Panc1 (cell line): ENCODE results near the gene TMSB10. TPM values are rescaled to one million over a fixed set of nuclear protein-coding genes. Genes with fewer than 3 reads are reported as not detected.
"Not testable (repeated sequence)": the region's sequence is repeated elsewhere in the genome, so short reads cannot be mapped to it uniquely, and the experiment has no call there.

Experiments used
- ATAC-seq: fragments of 200-7000 bp; cut with Tn5 transposase; 2 replicates; pipeline ENCODE4 v1.9.1; 2020; ENCODE audit warnings: mild to moderate bottlenecking, moderate library complexity
- BruUV-seq: library from RNA; stranded (reverse); fragments of 400-500 nt; replicated peaks from 2 replicates; lab custom pipeline; 2021; lab: Mats Ljungman, UMichigan
- CTCF ChIA-PET: fragments of 300-600 bp; sonication (Branson Sonifier 250); formaldehyde crosslinking; loops from one replicate; lab custom pipeline; 2022; ENCODE audit warnings: antibody characterized with exemption; lab: Charles Lee
- POLR2A ChIA-PET: fragments of 300-600 bp; sonication (Branson Sonifier 250); formaldehyde crosslinking; loops from one replicate; lab custom pipeline; 2022; ENCODE audit warnings: antibody characterized with exemption; lab: Charles Lee
- DNase-seq: peaks from one replicate; pipeline ENCODE4 v3.0.0-alpha.2; 2010; ENCODE audit warnings: low read depth, low spot score
- H3K27ac ChIP-seq: 2 replicates; pipeline ENCODE4 v1.5.1; 2011; ENCODE audit warnings: mild to moderate bottlenecking, low read length, inconsistent platforms
- H3K27me3 ChIP-seq: fragments of 200-500 bp; sonication (Bioruptor generic); 2 replicates; pipeline ENCODE4 v1.6.0; 2014; ENCODE audit warnings: low read length, inconsistent platforms; ENCODE audit not compliant: control insufficient read depth, insufficient read depth
- H3K36me3 ChIP-seq: fragments of 200-500 bp; sonication (Bioruptor generic); 2 replicates; pipeline ENCODE4 v1.5.1; 2014; ENCODE audit warnings: inconsistent platforms, mild to moderate bottlenecking, low read length, moderate library complexity; ENCODE audit not compliant: control insufficient read depth, insufficient read depth
- H3K4me1 ChIP-seq: 2 replicates; pipeline ENCODE4 v1.5.1; 2011; ENCODE audit warnings: inconsistent platforms, mild to moderate bottlenecking, low read length, moderate library complexity; ENCODE audit not compliant: control insufficient read depth, insufficient read depth
- H3K4me3 ChIP-seq, 2 experiments: 2 replicates each; pipeline ENCODE4 v1.5.1; 2011 to 2012; ENCODE audit warnings: low read depth in 2 of 2, low read length in 2 of 2, mild to moderate bottlenecking in 2 of 2, inconsistent platforms in 1 of 2, moderate library complexity in 1 of 2
- H3K9me3 ChIP-seq: fragments of 200-500 bp; sonication (Bioruptor generic); 2 replicates; pipeline ENCODE4 v1.5.1; 2014; ENCODE audit warnings: low read depth, mild to moderate bottlenecking, inconsistent platforms, low read length, moderate library complexity; ENCODE audit not compliant: control insufficient read depth, insufficient read depth
- POLR2AphosphoS5 ChIP-seq: IDR thresholded peaks from 2 replicates; pipeline ENCODE4 v1.6.1; 2012; ENCODE audit warnings: mild to moderate bottlenecking, low read depth, low read length, moderate library complexity
- REST ChIP-seq, 2 experiments: IDR thresholded peaks; 2 replicates each; pipeline ENCODE4 v1.6.1; 2011 to 2012; ENCODE audit warnings: low read depth in 2 of 2, control low read depth in 1 of 2, low read length in 1 of 2, mild to moderate bottlenecking in 1 of 2, moderate library complexity in 1 of 2; ENCODE audit not compliant: insufficient read depth in 1 of 2
- SIN3A ChIP-seq: IDR thresholded peaks from 2 replicates; pipeline ENCODE4 v1.6.1; 2012; ENCODE audit warnings: low read depth, mild to moderate bottlenecking, low read length, moderate library complexity, borderline replicate concordance; ENCODE audit not compliant: insufficient read depth
- TCF7L2 ChIP-seq: IDR thresholded peaks from 2 replicates; pipeline ENCODE4 v1.6.1; 2011; ENCODE audit warnings: mild to moderate bottlenecking, low read depth, low read length, inconsistent platforms
- in situ Hi-C: cut with HindIII; loops from 2 replicates; pipeline ENCODE4 v1.10.0; 2016; ENCODE audit warnings: low sequenced_read_pairs, low pct_unique_long_range_greater_than_20kb
- intact Hi-C: fragments of 100-400 bp; cut with micrococcal nuclease; formaldehyde crosslinking; loops from one replicate; pipeline ENCODE4 v1.10.0; 2022; ENCODE audit not compliant: unreplicated experiment
- total RNA-seq: library from RNA; stranded (reverse); gene quantifications from one replicate; pipeline ENCODE4 v1.2.1, GENCODE V29; 2021; ENCODE audit not compliant: unreplicated experiment
- TF ChIP-seq, protein P1 (sequence below): fragments of 450-650 bp; IDR thresholded peaks from 2 replicates; pipeline ENCODE4 v1.5.1; 2017; ENCODE audit warnings: mild to moderate bottlenecking

TMSB10 gene
- total RNA-seq, 1 experiment from 2014 or later = 1,916 TPM

- ChIA-PET CTCF (interaction anchor here (0.7 kb wide), 1 partner anchor 157 kb away, joined by 3 read pairs; no protein-coding TSS in a partner anchor), POLR2A (no interaction called here)
- Histone ChIP-seq H3K4me1 (no peaks in the 10 kb centered on the region), H3K36me3 (no peaks in the 10 kb centered on the region), H3K9me3 (no peaks in the 10 kb centered on the region), H3K4me3 (no peak overlapping the region), H3K27me3 (peaks cover 4% of the 10 kb centered on the region; the same call in 1 of the 2 replicates), H3K27ac (no peak overlapping the region)
- in situ Hi-C loops = no loop called here
- no peak for DNase-seq
- peak; percentile 65 for ATAC-seq
- BruUV-seq = no TSS peak
- intact Hi-C loops = loop anchor here (5.0 to 10.0 kb wide), 2 partner anchors 210 to 368 kb away; no protein-coding TSS in a partner anchor
- TF ChIP-seq, protein P1, sequence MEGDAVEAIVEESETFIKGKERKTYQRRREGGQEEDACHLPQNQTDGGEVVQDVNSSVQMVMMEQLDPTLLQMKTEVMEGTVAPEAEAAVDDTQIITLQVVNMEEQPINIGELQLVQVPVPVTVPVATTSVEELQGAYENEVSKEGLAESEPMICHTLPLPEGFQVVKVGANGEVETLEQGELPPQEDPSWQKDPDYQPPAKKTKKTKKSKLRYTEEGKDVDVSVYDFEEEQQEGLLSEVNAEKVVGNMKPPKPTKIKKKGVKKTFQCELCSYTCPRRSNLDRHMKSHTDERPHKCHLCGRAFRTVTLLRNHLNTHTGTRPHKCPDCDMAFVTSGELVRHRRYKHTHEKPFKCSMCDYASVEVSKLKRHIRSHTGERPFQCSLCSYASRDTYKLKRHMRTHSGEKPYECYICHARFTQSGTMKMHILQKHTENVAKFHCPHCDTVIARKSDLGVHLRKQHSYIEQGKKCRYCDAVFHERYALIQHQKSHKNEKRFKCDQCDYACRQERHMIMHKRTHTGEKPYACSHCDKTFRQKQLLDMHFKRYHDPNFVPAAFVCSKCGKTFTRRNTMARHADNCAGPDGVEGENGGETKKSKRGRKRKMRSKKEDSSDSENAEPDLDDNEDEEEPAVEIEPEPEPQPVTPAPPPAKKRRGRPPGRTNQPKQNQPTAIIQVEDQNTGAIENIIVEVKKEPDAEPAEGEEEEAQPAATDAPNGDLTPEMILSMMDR = peak; percentile 63
- TF ChIP-seq TCF7L2 = no peak
Measured at GRCh38 chr2:84865181-84865783, 40.2 kb upstream of the TMSB10 start.

GRCh38 chr2:84866122-84866521 is 39.3 kb upstream of the TMSB10 start:
- ChIA-PET CTCF (no interaction called here), POLR2A (no interaction called here)
- Histone ChIP-seq H3K4me3 (no peak overlapping the region), H3K27me3 (peaks cover 4% of the 10 kb centered on the region; the same call in 1 of the 2 replicates), H3K27ac (no peak overlapping the region), H3K9me3 (no peaks in the 10 kb centered on the region), H3K4me1 (no peaks in the 10 kb centered on the region), H3K36me3 (no peaks in the 10 kb centered on the region)
- in situ Hi-C loops = no loop called here
- BruUV-seq = no TSS peak
- ATAC-seq (no peak), DNase-seq (no peak)
- intact Hi-C loops = loop anchor here (5.0 to 10.0 kb wide), 2 partner anchors 211 to 369 kb away; no protein-coding TSS in a partner anchor
- no peak for TF ChIP-seq SIN3A
- no peak for TF ChIP-seq POLR2AphosphoS5
- TF ChIP-seq, protein P1 = no peak
- no peak for TF ChIP-seq REST (IDR thresholded peaks at IDR 0.05; ENCODE audit: insufficient read depth in 1 of 2, low read depth in 2 of 2, low read length in 1 of 2)
- no peak for TF ChIP-seq TCF7L2

DNA sequence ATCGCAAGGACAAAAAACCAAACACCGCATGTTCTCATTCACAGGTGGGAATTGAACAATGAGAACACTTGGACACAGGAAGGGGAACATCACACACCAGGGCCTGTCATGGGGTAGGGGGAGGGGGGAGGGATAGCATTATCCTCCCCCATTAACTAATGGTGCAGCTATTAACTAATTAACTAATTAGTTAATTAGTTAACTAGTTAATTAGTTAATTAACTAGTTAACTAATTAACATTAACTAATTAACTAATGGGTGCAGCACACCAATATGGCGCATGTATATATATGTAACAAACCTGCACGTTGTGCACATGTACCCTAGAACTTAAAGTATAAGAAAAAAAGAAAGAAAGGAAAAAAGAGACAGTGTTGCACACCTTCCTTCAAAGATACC is 37.1 kb upstream of the TMSB10 start:
- CTCF ChIA-PET, ATAC-seq, in situ Hi-C loops, H3K27ac ChIP-seq, H3K9me3 ChIP-seq, DNase-seq, H3K36me3 ChIP-seq, BruUV-seq, H3K4me1 ChIP-seq, H3K27me3 ChIP-seq, H3K4me3 ChIP-seq: not testable (repeated sequence)
- intact Hi-C loops = loop anchor here (5.0 to 10.0 kb wide), 2 partner anchors 214 to 371 kb away; no protein-coding TSS in a partner anchor
- POLR2A ChIA-PET = interaction anchor here (0.6 kb wide), 1 partner anchor 44 kb away, joined by 4 read pairs; no protein-coding TSS in a partner anchor
